ENCODE measurements around the gene MAP2K6. TPM values are rescaled to one million over a fixed set of nuclear protein-coding genes. Genes with fewer than 3 reads are reported as not detected.
A peak's percentile ranks its signal among the peaks of the same experiment; 100 is the strongest.

MAP2K6 gene
- total RNA-seq, 1 donor from 2014 or later: 4.7 TPM

DNA sequence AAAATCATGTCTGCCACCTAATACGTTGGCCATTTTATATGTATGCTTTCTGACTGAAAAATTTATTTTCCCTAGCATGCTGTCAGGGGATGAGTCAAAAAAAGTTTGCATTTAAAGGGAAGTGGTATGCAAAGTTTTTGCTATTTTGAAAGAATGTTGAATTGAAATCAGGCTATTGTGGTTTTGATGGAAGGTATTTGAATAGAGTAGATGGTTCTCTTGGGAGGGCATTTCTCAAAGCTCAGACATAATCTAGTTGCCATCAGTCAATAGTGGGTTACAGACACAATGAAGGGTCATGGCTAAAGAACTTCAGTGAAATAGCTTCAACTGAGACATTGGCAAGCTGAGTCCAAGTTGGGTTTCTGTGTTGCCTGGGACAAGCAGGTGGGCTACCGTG is 102.4 kb downstream of the MAP2K6 start:
- ATAC-seq (no peak), DNase-seq (no peak)
- TF ChIP-seq CTCF (IDR thresholded peaks at IDR 0.05): no peak
- H3K36me3 ChIP-seq: peaks cover 23% of the 10 kb centered on the region
- H3K4me1 ChIP-seq: no peaks in the 10 kb centered on the region
- no peaks in the 10 kb centered on the region for H3K9me3 ChIP-seq
- H3K27ac ChIP-seq: no peak overlapping the region
- intact Hi-C loops (cut with DNase I): no loop called here
- H3K4me3 ChIP-seq: no peak overlapping the region
- H3K27me3 ChIP-seq: no peaks in the 10 kb centered on the region

GRCh38 chr17:69518951-69519350 is 104.5 kb downstream of the MAP2K6 start:
- H3K27me3 ChIP-seq: no peaks in the 10 kb centered on the region
- no peaks in the 10 kb centered on the region for H3K9me3 ChIP-seq
- peaks cover 23% of the 10 kb centered on the region for H3K36me3 ChIP-seq
- no peak for ATAC-seq
- TF ChIP-seq CTCF (IDR thresholded peaks at IDR 0.05): no peak
- no peak for DNase-seq
- no peaks in the 10 kb centered on the region for H3K4me1 ChIP-seq
- intact Hi-C loops (cut with DNase I): no loop called here
- no peak overlapping the region for H3K4me3 ChIP-seq
- H3K27ac ChIP-seq: no peak overlapping the region

DNA sequence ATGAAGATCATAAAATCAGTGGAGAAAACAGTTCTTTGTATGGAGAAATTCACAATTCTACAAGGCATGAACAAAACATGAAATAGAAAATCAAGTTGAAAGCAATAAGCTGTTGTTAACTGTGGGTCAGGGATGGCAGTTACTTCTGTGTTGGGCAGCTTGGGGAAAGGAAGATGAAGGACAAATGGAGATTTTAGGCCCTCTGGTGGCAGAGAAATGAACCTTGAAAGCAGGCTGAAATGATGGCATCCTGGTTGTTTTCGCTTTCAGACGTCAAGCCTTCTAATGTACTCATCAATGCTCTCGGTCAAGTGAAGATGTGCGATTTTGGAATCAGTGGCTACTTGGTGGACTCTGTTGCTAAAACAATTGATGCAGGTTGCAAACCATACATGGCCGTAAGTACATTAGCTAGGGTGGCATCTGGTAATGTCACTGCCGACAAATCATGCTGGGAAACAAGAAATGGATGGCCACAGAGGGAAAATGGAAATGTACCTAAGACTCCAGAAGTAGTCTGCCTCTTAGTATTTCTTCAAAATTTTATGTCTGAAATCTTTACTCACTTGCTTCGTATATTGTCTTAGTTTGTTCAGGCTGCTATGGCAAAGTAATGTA is 108.9 kb downstream of the MAP2K6 start:
- intact Hi-C loops (cut with DNase I): loop anchor here (10.0 kb wide), 1 partner anchor 189 kb away; no protein-coding TSS in a partner anchor
- ATAC-seq: peak; percentile 54
- no peak for DNase-seq

DNA sequence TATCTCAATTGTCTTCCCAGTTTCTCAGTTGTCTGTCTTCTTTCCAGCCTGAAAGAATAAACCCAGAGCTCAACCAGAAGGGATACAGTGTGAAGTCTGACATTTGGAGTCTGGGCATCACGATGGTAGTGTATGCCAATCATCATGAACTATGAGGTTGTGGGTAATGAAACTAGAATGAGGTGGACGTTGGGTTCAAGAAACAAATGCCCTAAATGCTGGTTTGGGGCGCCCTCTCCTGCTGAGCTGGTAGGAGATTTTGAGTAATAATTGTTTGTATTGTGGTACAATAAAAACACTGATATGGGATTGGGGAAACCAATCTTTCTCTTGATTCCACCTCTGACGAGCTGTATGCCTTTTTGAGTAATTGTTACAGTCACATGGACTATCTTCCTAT is 110.4 kb downstream of the MAP2K6 start:
- TF ChIP-seq CTCF (IDR thresholded peaks at IDR 0.05): no peak
- Histone ChIP-seq H3K9me3 (no peaks in the 10 kb centered on the region), H3K27me3 (no peaks in the 10 kb centered on the region), H3K4me3 (no peak overlapping the region), H3K36me3 (peaks cover 15% of the 10 kb centered on the region), H3K27ac (no peak overlapping the region), H3K4me1 (no peaks in the 10 kb centered on the region)
- ATAC-seq: no peak
- no peak for DNase-seq
- intact Hi-C loops (cut with DNase I): loop anchor here (10.0 kb wide), 1 partner anchor 190 kb away; no protein-coding TSS in a partner anchor

More for the DNA sequence above, 108.9 kb downstream of the MAP2K6 start:
- Histone ChIP-seq H3K36me3 (peaks cover 22% of the 10 kb centered on the region), H3K27ac (no peak overlapping the region), H3K27me3 (no peaks in the 10 kb centered on the region), H3K4me1 (no peaks in the 10 kb centered on the region), H3K4me3 (no peak overlapping the region), H3K9me3 (no peaks in the 10 kb centered on the region)
- peak; percentile 62 for TF ChIP-seq CTCF (IDR thresholded peaks at IDR 0.05)

- Histone ChIP-seq H3K36me3 (peaks cover 7% of the 10 kb centered on the region), H3K4me1 (no peaks in the 10 kb centered on the region), H3K4me3 (no peak overlapping the region), H3K9me3 (no peaks in the 10 kb centered on the region), H3K27me3 (no peaks in the 10 kb centered on the region), H3K27ac (no peak overlapping the region)
- intact Hi-C loops (cut with DNase I): loop anchor here (10.0 kb wide), 1 partner anchor 191 kb away; no protein-coding TSS in a partner anchor
- TF ChIP-seq CTCF (IDR thresholded peaks at IDR 0.05): peak; percentile 92
- ATAC-seq (peak; percentile 81), DNase-seq (no peak)
These were observed 111.7 kb downstream of the MAP2K6 start for GRCh38 chr17:69525920-69526841.

Measured in upper lobe of right lung (tissue), 1 donor.